GM19238 (cell line): ENCODE results near the gene PTPN6.
A peak's percentile ranks its signal among the peaks of the same experiment; 100 is the strongest.

Experiments
- DNase-seq: peaks from one replicate; pipeline ENCODE4 v3.0.0; 2011; ENCODE audit warnings: low spot score; ENCODE audit not compliant: insufficient read length

The PTPN6 gene

GRCh38 chr12:6941782-6942181 lies 9.4 kb upstream of the PTPN6 start:
- no peak for DNase-seq

- no peak for DNase-seq
Measured at GRCh38 chr12:6942331-6942665, 8.9 kb upstream of the PTPN6 start.

- DNase-seq, result peak; percentile 88
Measured at GRCh38 chr12:6943389-6943721, 7.8 kb upstream of the PTPN6 start.

GRCh38 chr12:6943722-6944380 lies 7.3 kb upstream of the PTPN6 start, which contains the start of the genes C12orf57 and RNU7-1:
C12orf57 (plus strand) TSS chr12:6944022; CDS start chr12:6944122, 100 bp downstream.
RNU7-1 (plus strand) TSS chr12:6943816.
- peak; percentile 59 for DNase-seq

DNA sequence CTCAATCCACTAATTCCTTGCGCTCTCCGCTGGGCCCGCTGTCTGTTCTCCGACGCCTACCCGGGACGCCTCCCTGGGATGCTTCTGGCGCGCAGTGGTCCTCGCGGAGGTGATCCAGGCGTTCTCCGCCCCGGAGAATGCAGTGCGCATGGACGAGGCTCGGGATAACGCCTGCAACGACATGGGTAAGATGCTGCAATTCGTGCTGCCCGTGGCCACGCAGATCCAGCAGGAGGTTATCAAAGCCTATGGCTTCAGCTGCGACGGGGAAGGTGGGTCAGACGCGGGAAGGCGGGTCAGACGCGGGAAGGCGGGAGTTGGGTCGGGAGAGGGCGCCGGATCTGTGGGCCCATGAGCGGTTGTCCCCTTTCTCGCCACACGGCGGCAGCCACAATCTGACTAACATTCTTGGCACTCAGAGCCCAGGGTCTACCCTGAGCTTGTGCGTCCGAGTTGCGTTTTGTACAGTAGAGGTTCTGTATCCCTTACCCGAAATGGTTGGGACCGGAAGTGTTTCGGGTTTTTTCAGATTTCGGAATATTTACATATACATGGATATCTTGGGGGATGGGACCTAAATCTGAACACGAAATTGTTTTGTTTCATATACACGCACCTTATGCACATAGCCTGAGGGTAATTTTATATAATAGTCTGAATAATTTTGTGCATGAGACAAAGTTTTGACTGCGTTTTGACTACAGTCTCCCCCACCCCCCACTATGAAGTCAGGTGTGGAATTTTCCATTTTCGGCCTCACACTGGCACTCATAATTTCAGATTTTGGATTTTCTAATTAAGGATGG lies 6.6 kb upstream of the PTPN6 start:
- DNase-seq, result peak; percentile 71

GRCh38 chr12:6945613-6946012 lies 5.5 kb upstream of the PTPN6 start:
- no peak for DNase-seq

DNA sequence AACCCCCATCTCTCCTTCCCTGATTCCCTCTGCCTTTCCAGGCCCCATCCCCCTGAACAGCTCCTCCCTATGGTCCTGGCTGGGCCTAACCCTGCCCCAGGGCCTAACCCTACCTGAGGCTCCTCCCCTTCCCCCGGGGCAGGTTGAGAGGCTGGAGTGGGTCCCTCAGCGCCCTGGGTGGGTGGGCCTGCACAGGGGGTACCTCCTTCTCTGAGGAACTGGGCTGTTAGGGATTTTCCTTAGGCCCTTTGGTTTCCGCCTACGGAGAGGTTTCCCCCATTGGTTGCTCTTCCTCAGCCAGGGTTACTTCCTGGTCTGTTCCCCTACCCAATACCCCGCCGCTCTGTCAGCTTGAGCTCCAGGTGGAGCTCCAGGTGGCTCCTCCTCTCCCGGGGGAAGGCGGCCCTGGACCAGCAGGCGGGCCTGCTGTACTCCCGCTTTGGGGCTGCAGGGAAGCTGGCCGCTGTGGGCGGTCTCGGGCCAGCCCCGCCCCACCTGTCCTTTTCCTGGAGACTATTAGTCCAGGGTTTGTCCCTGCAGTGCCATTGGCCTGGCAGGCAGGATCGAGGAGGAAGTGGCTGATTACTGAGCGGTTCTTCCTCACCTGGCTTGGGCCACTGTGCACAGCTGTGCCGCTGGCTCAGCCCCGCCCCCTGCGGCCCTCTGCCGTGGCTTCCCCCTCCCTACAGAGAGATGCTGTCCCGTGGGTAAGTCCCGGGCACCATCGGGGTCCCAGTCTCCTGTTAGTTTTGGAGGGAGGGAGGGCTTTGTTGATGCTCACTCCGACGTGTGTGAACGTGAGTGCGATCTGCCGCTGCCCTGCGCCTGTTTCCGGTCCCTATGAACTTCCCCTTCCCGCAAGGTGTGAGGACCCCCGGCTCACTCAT lies 4.9 kb upstream of the PTPN6 start:
- no peak for DNase-seq

DNA sequence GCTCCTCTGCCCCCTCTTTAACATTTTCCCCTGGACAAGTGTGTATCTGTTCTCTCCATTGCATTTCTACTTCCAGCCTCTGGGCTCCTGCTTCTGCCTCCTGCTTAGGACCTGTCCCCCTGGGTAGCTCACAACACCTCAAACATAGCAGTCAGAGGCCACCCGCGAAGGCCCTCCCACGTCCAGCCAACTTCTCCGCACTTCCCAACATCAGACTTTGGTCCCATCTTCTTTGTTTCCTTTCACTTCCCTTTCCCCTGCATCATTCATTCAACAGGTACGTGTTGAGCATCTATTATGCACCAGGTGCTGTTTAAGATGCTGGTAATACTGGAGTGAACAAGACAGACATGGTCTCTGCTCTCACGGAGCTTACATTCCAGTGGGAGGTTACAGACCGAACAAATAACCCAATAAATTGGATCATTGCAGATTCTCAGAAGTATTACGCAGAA lies 4.2 kb upstream of the PTPN6 start:
- DNase-seq, result no peak

DNA sequence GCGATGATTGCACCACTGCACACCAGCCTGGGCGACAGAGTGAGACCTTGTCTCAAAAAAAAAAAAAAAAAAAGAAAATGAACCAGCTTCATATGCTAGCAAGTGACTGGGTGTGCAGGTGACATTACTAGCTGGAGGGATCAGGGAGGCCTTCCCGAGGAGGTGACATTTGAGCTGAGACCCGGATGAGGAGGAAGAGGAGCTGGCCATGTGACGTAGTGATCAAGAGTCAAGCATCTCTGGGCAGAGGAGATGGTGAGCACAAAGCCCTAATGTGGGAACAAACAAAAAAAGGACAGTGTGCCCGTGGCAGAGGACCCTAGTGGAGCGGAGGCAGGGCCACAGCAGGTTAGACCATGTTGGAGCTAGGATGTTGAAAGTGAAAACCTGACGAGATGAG lies 3.5 kb upstream of the PTPN6 start:
- DNase-seq, result no peak

DNA sequence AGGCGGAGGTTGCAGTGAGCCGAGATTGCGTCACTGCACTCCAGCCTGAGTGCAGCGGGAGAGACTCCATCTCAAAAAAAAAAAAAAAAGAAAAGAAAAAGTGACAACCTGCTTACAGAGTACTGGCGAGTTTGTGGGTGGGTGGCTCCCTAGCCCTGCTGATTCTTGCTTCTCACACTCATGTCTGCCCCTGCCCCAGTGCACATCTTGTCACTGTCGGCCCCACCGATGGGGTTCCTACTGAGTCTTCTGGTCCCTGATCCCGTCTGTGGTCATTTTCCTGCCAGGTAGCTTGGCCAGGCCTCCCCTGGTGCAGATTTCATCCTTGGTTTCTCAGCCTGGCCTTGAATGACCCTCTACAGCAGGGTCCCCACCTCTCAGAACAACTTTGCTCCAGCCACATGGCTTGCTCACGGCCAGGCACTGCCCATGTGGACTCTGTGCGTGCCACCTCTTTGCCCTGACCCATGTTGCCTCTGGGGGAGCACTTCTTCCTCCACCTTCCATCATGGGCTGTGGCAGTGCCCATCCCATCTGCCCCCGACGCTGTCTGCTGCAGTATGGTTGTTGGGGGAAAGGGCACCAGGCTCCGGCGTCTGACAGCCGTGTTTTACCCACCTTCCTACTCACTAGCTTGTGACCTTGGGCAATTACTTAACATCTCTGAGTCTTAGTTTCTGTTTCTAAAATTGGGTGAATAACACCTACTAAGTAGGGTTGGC lies 2.1 kb upstream of the PTPN6 start:
- DNase-seq, result no peak

- DNase-seq, result no peak
Measured at GRCh38 chr12:6950401-6950801, 755 bp upstream of the PTPN6 start.

DNA sequence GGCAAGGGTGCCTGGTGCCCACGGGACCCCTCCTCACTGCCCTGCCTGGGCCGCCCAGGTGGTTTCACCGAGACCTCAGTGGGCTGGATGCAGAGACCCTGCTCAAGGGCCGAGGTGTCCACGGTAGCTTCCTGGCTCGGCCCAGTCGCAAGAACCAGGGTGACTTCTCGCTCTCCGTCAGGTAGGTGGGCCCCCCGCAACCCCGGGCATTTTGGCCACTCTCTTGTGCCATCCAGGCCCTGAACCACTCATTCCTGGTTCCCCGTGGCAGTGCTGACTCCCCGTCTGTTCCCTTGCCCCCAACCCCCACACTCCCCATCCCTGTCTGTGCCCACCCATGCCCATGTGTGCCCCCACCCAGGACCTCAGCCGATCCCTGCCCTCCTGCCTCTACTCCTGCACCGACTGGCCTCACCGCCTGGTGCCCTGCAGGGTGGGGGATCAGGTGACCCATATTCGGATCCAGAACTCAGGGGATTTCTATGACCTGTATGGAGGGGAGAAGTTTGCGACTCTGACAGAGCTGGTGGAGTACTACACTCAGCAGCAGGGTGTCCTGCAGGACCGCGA lies 480 bp downstream of the PTPN6 start:
- no peak for DNase-seq

- no peak for DNase-seq
Measured at GRCh38 chr12:6952121-6952862, 1.1 kb downstream of the PTPN6 start.

DNA sequence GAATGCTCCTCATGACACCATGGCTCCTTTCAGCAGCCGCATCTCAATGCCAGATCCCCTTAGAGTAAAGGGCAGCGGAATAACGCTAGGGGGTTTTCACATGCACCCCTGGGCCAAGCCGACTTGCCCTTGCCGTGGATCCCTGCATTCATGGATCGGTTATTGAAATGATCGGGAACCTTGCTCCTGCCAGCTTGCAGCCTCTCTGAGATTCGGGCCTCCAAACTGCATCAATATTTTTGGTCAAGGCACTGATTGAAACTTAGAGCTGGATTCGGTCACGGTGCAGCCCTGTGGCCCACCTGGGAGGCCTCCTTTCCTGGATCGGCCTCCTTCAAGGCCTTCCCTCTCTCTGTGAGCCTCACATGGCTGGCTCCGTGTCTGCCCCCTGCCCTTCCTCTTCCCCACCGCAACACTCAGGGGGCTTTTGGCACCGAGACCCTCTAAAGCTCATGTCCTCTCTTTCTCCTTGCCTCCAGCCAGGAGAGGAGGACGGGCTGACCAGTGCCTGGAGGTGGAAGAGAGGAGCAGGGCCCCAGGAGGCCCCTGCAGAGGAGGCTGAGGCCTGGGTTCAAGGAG lies 1.8 kb downstream of the PTPN6 start:
- DNase-seq, result no peak

- peak; percentile 73 for DNase-seq
Measured at GRCh38 chr12:6953442-6954315, 2.5 kb downstream of the PTPN6 start.

DNA sequence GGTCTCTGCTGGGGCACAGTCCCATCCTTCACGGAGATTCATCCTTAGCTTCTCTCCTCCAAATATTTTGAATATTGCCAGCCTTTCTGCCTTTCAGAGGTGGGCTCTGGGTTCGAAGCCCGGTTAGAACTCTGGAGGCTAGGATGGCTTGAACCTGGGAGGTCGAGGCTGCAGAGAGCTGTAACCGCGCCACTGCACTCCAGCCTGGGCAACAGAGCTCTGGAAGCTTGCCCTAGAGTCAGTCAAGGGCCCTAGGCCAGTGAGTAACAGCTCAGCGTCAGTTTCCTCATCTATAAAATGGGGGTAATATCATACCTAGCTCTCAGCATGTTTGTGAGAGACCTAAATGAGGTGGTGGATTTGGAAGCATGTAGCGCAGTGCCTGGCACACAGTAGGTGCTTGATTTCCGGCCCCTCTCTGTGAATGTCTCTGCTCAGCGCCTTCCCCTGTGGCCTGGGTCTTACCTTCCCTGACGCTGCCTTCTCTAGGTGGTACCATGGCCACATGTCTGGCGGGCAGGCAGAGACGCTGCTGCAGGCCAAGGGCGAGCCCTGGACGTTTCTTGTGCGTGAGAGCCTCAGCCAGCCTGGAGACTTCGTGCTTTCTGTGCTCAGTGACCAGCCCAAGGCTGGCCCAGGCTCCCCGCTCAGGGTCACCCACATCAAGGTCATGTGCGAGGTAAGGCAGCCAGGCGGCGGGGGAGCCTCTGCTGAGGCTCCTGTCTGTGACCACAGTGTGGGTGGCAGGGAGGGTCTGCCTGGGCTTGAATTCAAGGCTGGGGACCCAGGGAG lies 3.4 kb downstream of the PTPN6 start:
- DNase-seq, result no peak

GRCh38 chr12:6955108-6956020 lies 4.2 kb downstream of the PTPN6 start:
- no peak for DNase-seq
